ENCODE measurements around the gene DCXR.

The DCXR gene

DNA sequence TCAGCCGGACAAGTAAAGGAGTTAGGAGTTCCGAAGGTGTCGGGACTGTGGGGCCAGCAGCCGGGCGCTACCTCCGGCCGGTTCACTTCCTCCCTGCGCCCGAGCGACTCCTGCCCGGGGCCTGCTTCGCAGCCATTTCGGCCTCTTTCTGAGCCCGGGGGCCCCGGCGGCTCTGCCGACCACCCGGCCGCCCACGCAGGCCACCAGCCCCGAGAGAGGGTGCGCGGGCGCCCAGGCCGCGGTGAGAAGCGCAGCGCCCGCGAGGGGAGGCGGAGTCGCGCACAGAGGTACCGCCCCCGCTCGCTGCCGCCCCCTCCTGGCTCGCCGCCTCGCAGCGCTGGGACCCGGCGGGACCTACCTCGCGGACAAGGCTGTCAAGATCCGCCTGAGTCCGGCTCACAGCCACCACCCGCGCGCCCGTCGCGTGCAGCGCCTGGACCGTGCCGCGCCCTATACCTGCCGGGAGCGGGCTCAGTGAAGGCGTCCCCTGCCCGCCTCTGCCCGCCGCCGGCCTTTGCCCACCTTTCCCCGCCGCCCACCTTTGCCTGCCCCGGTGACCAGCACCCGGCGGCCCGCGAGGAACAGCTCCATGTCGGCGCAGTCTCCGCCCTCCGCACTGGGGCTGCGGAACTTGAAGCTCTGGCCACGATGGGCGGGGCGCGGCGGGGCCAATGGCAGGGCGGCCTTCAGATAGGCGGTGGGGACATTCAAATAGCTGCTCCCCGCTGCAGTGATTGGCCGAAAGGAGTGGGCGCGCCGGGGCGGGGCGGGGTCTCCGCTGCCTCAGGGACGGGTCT, at the start of gene DCXR:
Gene DCXR, minus strand, starts transcription at position 606 of the 797 bp plus-strand sequence. Its CDS starts 15 bp downstream, at position 591.
- Mint-ChIP-seq H3K4me1 (peaks cover 33% of the 10 kb centered on the region), H3K27ac (peak within 1 kb of the TSS; percentile 85), H3K4me3 (peak within 1 kb of the TSS; percentile 85), H3K9me3 (no peaks in the 10 kb centered on the region), H3K27me3 (no peaks in the 10 kb centered on the region), H3K36me3 (peaks cover 10% of the 10 kb centered on the region)
- peak; percentile 97 for ATAC-seq

DNA sequence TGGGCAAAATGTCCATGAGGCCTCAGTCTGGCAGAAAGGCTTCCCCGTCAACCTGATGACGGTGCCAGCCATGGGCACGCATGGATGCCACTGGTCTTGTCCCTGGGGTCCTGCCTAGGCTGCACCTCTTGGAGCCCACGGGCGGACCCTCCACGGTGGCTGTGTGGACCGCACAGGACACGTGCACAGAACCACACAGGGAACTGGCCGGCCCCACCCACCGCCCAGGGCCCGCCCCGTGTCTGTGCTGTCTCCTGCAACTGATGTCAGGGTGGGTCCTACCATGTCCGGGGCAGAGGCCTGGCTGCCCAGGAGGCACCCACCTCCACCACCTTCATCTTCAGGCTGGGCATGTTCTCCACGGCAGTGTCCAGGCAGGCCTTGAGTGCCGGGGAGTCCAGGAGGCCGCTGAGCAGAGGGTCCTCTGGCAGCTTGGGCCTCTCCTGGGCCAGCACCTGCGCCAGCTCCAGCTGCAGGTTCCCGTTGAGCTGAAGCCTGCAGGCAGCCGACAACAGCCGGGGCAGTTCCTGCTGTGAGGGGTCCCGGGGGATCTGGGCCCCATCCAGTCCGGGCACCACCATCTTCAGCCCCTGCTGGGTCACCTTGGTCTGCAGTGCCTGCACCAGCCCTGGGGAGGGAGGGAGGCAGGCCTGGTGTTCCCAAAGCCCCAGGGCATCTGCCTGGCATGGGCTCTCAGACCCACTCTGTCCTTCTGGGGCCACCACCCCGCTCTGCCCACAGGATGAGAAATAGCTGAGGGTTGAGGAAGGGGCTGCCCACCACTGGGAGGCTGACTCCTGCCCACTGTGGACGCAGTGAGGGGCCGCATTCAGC, 48.7 kb upstream of the DCXR start:
- no peak for ATAC-seq
- Mint-ChIP-seq H3K36me3 (peaks cover 38% of the 10 kb centered on the region), H3K4me3 (no peak overlapping the region), H3K27me3 (no peaks in the 10 kb centered on the region), H3K9me3 (no peaks in the 10 kb centered on the region), H3K4me1 (no peaks in the 10 kb centered on the region), H3K27ac (no peak overlapping the region)

GRCh38 chr17:82085031-82085861, 47.7 kb upstream of the DCXR start:
- no peak for ATAC-seq
- no peaks in the 10 kb centered on the region for H3K4me1 Mint-ChIP-seq

GRCh38 chr17:82084373-82085030, 47.0 kb upstream of the DCXR start:
- H3K27me3 Mint-ChIP-seq = no peaks in the 10 kb centered on the region
- H3K9me3 Mint-ChIP-seq = no peaks in the 10 kb centered on the region
- no peak overlapping the region for H3K27ac Mint-ChIP-seq
- no peak for ATAC-seq
- peaks cover 55% of the 10 kb centered on the region for H3K36me3 Mint-ChIP-seq
- no peaks in the 10 kb centered on the region for H3K4me1 Mint-ChIP-seq
- no peak overlapping the region for H3K4me3 Mint-ChIP-seq

More at GRCh38 chr17:82085031-82085861, 47.7 kb upstream of the DCXR start:
- peaks cover 47% of the 10 kb centered on the region for H3K36me3 Mint-ChIP-seq
- no peaks in the 10 kb centered on the region for H3K27me3 Mint-ChIP-seq
- no peak overlapping the region for H3K4me3 Mint-ChIP-seq
- H3K9me3 Mint-ChIP-seq = no peaks in the 10 kb centered on the region
- H3K27ac Mint-ChIP-seq = no peak overlapping the region

DNA sequence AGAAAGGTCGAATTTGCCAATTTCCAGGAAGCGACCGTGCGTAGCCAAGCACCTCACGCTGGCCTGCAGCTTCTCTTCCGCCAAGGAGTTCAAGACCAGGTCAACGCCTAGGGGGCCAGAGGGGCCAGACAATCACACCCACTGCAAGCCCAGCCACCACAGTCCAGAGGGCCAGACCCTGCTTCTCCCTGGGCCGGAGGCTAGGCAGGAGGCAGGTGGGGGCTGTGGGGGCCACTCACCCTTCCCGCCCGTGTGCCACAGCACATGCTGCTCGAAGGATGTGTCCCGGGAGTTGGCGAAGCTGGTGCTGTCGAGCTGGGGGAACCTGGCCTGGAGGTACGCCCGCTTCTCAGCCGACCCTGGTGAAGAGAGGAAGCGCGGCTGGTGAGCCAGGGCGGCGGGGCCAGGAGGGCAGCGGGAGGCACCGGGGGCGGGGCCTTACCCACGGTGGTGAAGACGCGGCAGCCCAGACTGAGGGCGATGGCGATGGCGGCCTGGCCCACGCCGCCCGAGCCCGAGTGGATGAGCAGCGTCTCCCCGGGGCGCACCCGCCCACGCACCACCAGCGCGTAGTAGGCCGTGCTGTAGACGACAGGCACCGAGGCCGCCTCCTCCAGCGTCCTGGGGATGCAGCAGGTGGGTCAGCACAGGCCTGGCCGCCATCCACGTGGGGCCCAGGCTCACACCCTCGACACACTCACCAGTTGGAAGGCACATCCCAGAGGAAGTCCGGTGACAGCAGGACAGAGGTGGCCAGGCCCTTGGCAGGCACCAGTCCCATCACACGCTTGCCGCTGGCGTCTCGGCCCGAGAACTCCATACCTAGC, 46.2 kb upstream of the DCXR start:
- Mint-ChIP-seq H3K4me1 (no peaks in the 10 kb centered on the region), H3K4me3 (no peak overlapping the region)

GRCh38 chr17:82083009-82083408, 45.5 kb upstream of the DCXR start:
- Mint-ChIP-seq H3K36me3 (peaks cover 61% of the 10 kb centered on the region), H3K9me3 (no peaks in the 10 kb centered on the region), H3K4me1 (no peaks in the 10 kb centered on the region), H3K27me3 (no peaks in the 10 kb centered on the region), H3K27ac (no peak overlapping the region), H3K4me3 (no peak overlapping the region)
- ATAC-seq = no peak

More for the DNA sequence above, 46.2 kb upstream of the DCXR start:
- no peaks in the 10 kb centered on the region for H3K9me3 Mint-ChIP-seq
- no peak for ATAC-seq
- H3K27me3 Mint-ChIP-seq = no peaks in the 10 kb centered on the region
- peaks cover 60% of the 10 kb centered on the region for H3K36me3 Mint-ChIP-seq
- H3K27ac Mint-ChIP-seq = no peak overlapping the region

DNA sequence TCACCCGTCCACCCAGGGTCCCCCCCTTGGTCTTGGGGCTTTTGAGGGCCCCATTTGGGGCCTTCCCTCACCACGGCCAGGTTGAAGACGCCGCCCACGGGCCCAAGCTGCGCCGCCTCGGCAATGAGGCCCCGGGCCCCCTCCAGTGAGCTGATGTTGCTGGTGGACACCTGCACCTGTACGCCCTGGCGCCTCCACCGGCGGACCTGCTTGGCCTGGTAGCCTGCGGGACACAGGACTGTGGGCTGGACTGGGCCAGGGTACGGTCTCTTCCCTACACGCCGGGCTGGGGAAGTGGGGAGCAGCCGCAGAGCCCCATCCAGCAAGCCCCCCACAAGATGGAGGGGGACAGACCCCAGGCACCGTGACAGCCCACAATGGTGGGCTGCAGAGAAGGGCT, 45.0 kb upstream of the DCXR start:
- H3K36me3 Mint-ChIP-seq = peaks cover 65% of the 10 kb centered on the region
- no peak overlapping the region for H3K27ac Mint-ChIP-seq
- no peaks in the 10 kb centered on the region for H3K4me1 Mint-ChIP-seq
- no peak for ATAC-seq
- H3K4me3 Mint-ChIP-seq = no peak overlapping the region
- no peaks in the 10 kb centered on the region for H3K9me3 Mint-ChIP-seq
- H3K27me3 Mint-ChIP-seq = no peaks in the 10 kb centered on the region

- Mint-ChIP-seq H3K27me3 (no peaks in the 10 kb centered on the region), H3K27ac (no peak overlapping the region), H3K9me3 (no peaks in the 10 kb centered on the region), H3K4me1 (no peaks in the 10 kb centered on the region), H3K4me3 (no peak overlapping the region), H3K36me3 (peaks cover 67% of the 10 kb centered on the region)
- no peak for ATAC-seq
These were observed 44.5 kb upstream of the DCXR start for GRCh38 chr17:82081966-82082365.

DNA sequence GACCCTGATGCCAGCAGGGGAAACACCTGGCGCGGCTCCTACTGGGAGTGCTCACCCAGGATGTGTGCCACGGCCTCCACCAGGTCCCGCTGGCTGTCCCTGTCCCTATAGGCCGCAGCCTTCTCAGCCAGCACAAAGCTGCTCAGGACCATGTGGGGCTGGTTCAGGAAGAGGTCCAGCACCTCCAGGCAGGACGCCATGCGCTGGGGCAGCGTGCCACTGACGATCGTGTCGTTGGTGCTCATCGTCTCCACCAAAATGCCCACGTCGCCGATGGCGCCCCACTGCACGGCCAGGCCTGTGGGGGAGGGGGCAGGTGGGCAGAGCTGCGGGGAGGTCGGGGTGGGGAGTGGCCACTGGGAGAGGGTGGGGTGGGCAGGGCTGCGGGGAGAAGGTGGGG, 44.0 kb upstream of the DCXR start:
- H3K9me3 Mint-ChIP-seq = no peaks in the 10 kb centered on the region
- H3K27ac Mint-ChIP-seq = no peak overlapping the region
- H3K4me3 Mint-ChIP-seq = no peak overlapping the region
- no peak for ATAC-seq
- H3K4me1 Mint-ChIP-seq = peaks cover 2% of the 10 kb centered on the region
- H3K36me3 Mint-ChIP-seq = peaks cover 71% of the 10 kb centered on the region
- peaks cover 4% of the 10 kb centered on the region for H3K27me3 Mint-ChIP-seq

- no peak overlapping the region for H3K27ac Mint-ChIP-seq
- peaks cover 5% of the 10 kb centered on the region for H3K4me1 Mint-ChIP-seq
- H3K36me3 Mint-ChIP-seq = peaks cover 72% of the 10 kb centered on the region
- no peak overlapping the region for H3K4me3 Mint-ChIP-seq
- peaks cover 9% of the 10 kb centered on the region for H3K27me3 Mint-ChIP-seq
- H3K9me3 Mint-ChIP-seq = no peaks in the 10 kb centered on the region
- ATAC-seq = no peak
These were observed 43.4 kb upstream of the DCXR start for GRCh38 chr17:82080789-82081464.

DNA sequence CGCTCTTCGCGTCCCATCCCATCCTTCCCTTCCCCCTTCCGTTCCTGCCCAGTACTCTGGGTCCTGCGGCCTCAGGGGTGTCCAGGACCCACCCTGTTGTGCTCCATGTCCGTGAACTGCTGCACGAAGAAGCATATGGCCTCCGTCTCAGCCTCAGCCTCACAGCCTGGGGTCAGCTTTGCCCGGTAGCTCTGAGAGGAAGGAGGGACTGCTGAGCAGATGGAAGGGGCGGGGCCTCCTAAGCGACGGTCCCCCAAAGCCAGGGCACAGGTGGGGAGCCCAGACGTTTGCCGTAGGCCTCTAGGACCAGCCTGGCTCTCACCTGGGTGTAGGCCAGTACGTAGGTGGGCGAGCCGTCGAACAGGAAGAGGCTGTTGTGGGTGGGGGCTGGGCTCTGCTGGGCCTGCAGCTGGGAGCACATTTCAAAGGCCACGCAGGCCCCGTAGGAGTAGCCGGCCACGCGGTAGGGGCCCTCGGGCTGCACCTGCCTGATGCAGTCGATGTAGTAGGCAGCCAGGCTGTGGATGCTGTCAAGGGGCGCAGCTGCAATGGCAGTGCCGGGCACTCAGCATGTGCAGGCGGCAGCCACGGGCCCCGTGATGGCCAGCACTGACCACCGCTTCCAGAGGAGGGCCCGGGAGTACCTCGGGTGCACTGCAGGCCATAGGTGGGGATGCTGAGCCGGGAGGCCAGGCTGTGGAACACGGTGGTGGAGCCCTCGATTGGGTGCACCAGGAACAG, 42.7 kb upstream of the DCXR start:
- Mint-ChIP-seq H3K36me3 (peaks cover 72% of the 10 kb centered on the region), H3K27ac (no peak overlapping the region), H3K27me3 (peaks cover 9% of the 10 kb centered on the region), H3K9me3 (no peaks in the 10 kb centered on the region), H3K4me1 (peaks cover 5% of the 10 kb centered on the region), H3K4me3 (no peak overlapping the region)
- ATAC-seq = no peak

- no peaks in the 10 kb centered on the region for H3K9me3 Mint-ChIP-seq
- H3K36me3 Mint-ChIP-seq = peaks cover 61% of the 10 kb centered on the region
- no peak overlapping the region for H3K27ac Mint-ChIP-seq
- no peak for ATAC-seq
- no peak overlapping the region for H3K4me3 Mint-ChIP-seq
- peaks cover 9% of the 10 kb centered on the region for H3K27me3 Mint-ChIP-seq
- H3K4me1 Mint-ChIP-seq = peaks cover 5% of the 10 kb centered on the region
These were observed 41.6 kb upstream of the DCXR start for GRCh38 chr17:82079001-82079677.

GRCh38 chr17:82078433-82078832, 40.9 kb upstream of the DCXR start:
- no peak overlapping the region for H3K27ac Mint-ChIP-seq
- peaks cover 9% of the 10 kb centered on the region for H3K27me3 Mint-ChIP-seq
- no peak overlapping the region for H3K4me3 Mint-ChIP-seq
- no peak for ATAC-seq
- H3K36me3 Mint-ChIP-seq = peaks cover 54% of the 10 kb centered on the region
- H3K9me3 Mint-ChIP-seq = no peaks in the 10 kb centered on the region
- H3K4me1 Mint-ChIP-seq = peaks cover 5% of the 10 kb centered on the region
